Gastrocnemius medialis (tissue), 4 donors: ENCODE data around the gene NRG2.

ENCODE experiments used
- POLR2A ChIP-seq, 2 donors: fragments of 450-650 bp; IDR thresholded peaks; one replicate each; pipeline ENCODE4 v1.6.1; 2017; ENCODE audit warnings: antibody characterized with exemption in 2 of 2, mild to moderate bottlenecking in 2 of 2, moderate library complexity in 2 of 2
- TF ChIP-seq, protein P1 (sequence below), 5 experiments: fragments of 450-650 bp in 3 of 5; fragments of 200-600 bp in 2 of 5; sonication (generic) in 2 of 5; IDR thresholded peaks in 4 of 5; conservative IDR thresholded peaks in 1 of 5; 1 replicate in 4 of 5; 2 replicates in 1 of 5; pipeline ENCODE4 v1.5.1; 2016 to 2019; ENCODE audit warnings: antibody characterized with exemption in 5 of 5, mild to moderate bottlenecking in 3 of 5, moderate library complexity in 3 of 5

DNA sequence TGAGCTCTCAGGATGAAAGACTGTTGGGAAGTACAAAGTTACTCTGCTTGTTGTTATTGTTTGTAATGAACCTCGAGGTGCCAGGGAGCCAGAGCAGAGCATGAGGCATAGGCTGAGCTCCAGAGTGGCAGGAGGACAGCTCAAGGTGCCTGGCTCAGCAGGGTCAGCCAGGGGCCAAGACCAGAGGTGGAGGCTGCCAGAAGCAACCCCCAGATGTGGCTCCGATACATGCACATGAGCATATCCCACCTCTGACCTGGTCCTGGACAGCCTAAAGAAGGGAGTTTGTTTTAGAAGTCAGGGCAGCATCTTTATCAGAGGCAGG lies 141.9 kb downstream of the NRG2 start:
- TF ChIP-seq, protein P1, sequence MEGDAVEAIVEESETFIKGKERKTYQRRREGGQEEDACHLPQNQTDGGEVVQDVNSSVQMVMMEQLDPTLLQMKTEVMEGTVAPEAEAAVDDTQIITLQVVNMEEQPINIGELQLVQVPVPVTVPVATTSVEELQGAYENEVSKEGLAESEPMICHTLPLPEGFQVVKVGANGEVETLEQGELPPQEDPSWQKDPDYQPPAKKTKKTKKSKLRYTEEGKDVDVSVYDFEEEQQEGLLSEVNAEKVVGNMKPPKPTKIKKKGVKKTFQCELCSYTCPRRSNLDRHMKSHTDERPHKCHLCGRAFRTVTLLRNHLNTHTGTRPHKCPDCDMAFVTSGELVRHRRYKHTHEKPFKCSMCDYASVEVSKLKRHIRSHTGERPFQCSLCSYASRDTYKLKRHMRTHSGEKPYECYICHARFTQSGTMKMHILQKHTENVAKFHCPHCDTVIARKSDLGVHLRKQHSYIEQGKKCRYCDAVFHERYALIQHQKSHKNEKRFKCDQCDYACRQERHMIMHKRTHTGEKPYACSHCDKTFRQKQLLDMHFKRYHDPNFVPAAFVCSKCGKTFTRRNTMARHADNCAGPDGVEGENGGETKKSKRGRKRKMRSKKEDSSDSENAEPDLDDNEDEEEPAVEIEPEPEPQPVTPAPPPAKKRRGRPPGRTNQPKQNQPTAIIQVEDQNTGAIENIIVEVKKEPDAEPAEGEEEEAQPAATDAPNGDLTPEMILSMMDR (IDR thresholded peaks at IDR 0.05 in 4 of 5, conservative IDR thresholded peaks at IDR 0.05 in 1 of 5) = no peak
- no peak for TF ChIP-seq POLR2A (IDR thresholded peaks at IDR 0.05)
